Stimulated activated CD8-positive, alpha-beta memory T cell treated with anti-CD3 and anti-CD28 coated beads, Interleukin-7, amount 100 ng/mL, for 24 hours (primary cell): ENCODE measurements around the gene UAP1L1.

ENCODE experiments used
- DNase-seq: peaks from one replicate; pipeline ENCODE4 v3.0.0-alpha.2; 2020; ENCODE audit warnings: low read depth

The UAP1L1 gene

GRCh38 chr9:137097761-137098462 is 20.6 kb downstream of the UAP1L1 start:
- DNase-seq = no peak

- no peak for DNase-seq
Observed at GRCh38 chr9:137099231-137099630, 21.9 kb downstream of the UAP1L1 start.

DNA sequence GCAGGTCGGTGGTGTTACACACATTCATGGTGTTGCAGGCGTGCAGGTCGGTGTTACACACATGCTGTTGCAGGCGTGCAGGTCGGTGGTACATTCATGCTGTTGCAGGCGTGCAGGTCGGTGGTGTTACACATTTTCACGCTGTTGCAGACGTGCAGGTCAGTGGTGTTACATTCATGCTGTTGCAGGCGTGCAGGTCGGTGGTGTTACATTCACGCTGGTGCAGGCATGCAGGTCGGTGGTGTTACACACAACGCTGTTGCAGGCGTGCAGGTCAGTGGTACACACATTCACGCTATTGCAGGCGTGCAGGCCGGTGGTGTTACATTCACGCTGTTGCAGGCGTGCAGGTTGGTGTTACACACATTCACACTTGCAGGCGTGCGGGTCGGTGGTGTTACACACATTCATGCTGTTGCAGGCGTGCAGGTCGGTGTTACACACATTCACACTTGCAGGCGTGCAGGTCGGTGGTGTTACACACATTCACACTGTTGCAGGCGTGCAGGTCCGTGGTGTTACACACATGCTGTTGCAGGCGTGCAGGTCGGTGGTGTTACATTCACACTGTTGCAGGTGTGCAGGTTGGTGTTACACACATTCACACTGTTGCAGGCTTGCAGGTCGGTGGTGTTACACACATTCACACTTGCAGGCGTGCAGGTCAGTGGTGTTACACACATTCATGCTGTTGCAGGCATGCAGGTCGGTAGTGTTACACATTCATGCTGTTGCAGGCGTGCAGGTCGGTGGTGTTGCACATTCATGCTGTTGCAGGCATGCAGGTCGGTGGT is 26.1 kb downstream of the UAP1L1 start:
- DNase-seq = no peak

- DNase-seq = no peak
Observed at GRCh38 chr9:137105814-137106661, 28.7 kb downstream of the UAP1L1 start.

GRCh38 chr9:137106662-137107250 is 29.4 kb downstream of the UAP1L1 start:
- no peak for DNase-seq

DNA sequence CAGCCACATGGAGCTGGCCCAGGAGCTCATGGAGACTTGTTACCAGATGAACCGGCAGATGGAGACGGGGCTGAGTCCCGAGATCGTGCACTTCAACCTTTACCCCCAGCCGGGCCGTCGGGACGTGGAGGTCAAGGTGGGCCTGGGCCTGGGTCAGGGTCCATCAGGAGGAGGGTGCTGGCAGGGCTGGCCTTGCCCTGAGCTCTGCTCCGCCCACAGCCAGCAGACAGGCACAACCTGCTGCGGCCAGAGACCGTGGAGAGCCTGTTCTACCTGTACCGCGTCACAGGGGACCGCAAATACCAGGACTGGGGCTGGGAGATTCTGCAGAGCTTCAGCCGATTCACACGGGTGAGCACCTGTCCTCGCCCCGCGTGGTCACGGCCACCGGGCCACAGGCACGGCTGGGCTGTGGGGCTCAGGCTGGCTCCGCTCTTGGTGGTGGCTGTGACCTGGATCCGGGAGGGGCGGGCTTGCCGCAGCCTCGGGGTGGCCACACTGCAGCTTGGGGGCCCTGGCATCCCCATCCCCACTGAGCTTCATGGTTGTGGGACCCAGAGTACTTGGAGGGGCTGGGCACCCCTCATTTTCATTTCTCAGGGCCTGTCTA is 30.1 kb downstream of the UAP1L1 start:
- DNase-seq = no peak

DNA sequence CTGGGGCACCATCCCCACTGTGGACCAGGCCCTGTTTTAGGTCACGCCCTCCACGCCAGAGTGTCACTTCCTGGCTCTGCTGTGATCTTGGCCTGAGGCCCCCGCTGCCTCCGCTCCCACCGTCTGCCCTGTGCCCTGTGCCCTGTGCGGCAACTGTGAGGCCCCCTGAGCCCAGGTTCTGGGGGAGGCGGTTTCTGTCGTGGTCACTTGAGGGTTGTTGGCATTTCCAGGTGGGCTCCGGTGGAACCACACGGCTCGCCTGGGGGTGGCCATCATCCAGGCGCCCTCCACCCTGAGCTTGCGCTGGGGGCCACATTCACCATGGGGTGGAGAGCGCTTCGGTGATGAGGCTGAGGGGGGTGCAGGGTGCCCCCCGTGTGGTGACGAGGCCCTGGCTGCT is 30.7 kb downstream of the UAP1L1 start:
- DNase-seq = no peak

- DNase-seq = no peak
Observed at GRCh38 chr9:137108608-137109249, 31.4 kb downstream of the UAP1L1 start.

- DNase-seq = no peak
Observed at GRCh38 chr9:137109250-137110146, 32.2 kb downstream of the UAP1L1 start.

GRCh38 chr9:137110147-137110910 is 33.0 kb downstream of the UAP1L1 start:
- no peak for DNase-seq

DNA sequence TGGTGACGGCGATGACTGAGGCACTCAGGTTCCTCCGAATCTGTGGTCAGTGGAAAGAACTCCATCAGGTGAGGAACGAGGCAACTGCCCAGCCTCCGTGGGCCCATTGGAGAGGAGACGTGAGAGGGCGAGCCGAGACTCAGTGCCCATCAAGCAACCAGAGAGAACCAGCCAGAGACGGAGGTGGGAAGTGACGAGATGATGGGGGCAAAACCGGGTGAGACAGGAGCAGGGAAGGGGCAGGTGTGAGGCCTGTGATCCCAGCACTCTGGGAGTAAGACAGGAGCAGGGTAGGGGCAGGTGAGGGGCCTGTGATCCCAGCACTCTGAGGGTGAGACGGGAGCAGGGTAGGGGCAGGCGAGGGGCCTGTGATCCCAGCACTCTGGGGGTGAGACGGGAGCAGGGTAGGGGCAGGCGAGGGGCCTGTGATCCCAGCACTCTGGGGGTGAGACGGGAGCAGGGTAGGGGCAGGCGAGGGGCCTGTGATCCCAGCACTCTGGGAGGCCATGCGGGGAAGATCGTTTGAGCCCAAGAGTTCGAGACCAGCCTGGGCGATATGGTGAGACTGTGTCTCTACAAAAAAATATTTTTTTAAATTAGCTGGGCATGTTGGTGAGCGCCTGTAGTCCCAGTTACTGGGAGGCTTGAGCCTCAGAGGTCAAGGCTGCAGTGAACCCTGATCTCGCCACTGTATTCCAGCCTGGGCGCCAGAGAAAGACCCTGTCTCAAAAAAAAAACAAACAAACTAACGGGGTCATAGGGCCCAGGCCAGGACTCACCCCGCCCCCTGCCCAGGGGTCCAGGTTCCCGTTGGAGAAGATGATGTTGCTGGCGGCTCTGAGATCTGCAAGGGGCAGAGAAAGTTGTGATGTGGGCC is 33.8 kb downstream of the UAP1L1 start:
- DNase-seq = no peak

DNA sequence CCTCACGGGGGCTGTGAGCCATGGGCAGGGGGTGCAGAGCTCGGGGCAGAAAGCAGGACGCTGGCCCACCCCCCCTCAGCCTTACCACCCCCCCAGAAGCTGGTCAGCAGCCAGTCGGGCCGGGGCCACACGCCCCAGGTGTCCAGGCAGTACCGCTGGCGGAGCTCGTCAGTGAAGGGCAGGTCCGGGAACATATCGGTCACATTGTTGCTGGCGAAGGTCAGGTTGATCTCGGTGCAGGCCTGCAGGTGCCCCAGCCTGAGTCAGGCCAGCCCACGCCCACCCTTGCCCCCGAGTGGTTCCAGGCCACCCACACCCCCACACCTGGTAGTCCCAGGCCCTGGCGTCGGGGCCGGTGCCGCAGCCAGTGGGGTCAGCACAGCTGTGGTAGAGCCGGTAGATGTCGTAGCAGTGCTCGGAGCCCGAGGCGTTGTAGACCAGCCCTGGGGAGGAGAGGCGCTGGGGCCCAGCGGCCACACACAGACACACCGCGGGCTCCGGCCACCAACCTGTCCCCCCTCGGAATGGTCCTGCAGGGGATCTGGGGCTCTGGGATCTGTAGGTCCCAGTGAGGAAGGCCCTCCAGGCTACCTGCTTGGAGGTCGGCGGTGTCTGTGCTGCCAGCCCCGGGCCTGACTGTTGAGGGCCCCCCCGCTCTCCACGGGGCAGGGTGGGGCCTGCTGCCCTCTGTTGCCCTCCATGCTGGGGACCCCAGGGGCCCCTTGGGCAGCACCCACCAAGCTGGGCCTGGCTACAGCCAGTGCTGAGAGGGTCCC is 34.7 kb downstream of the UAP1L1 start:
- no peak for DNase-seq

DNA sequence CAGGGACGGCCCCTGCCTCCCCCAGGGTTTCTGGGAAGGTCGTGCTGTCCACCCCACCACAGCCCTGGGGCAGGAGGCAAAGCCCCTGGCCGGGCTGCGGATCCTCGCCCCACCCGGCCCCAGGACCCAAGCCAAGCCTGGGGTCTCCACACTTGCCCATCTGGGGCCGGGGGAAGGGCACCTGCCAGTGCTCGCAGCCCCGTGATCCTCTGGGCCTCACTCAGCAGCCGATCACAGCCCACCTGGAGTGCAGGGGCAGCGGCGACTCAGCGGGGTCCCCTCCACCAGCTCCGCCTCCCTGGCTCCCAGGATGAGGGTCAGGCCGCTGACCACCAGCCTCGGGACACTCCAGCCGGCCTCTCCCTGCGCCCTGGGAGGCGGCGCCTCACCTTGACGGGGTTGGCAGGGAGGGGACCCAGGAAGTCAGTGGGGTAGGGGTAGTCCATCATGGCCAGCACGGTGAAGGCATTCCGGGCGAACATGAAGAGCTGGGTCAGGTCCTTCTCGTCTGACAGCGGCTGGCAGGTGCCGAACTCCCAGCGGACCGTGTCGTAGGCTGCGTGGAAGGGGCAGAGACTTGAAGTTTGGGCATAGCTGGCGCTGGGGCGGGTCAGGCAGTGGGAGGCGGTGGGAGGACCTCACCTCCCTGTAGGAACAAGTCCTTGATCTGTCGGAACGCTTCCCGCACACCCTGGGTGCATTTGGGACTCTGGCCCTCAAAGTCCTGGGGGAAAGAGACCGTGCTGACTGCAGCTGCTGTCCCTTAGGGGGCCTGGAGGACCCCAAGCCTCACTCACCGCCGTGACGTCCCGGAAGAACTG is 35.5 kb downstream of the UAP1L1 start:
- DNase-seq = no peak

DNA sequence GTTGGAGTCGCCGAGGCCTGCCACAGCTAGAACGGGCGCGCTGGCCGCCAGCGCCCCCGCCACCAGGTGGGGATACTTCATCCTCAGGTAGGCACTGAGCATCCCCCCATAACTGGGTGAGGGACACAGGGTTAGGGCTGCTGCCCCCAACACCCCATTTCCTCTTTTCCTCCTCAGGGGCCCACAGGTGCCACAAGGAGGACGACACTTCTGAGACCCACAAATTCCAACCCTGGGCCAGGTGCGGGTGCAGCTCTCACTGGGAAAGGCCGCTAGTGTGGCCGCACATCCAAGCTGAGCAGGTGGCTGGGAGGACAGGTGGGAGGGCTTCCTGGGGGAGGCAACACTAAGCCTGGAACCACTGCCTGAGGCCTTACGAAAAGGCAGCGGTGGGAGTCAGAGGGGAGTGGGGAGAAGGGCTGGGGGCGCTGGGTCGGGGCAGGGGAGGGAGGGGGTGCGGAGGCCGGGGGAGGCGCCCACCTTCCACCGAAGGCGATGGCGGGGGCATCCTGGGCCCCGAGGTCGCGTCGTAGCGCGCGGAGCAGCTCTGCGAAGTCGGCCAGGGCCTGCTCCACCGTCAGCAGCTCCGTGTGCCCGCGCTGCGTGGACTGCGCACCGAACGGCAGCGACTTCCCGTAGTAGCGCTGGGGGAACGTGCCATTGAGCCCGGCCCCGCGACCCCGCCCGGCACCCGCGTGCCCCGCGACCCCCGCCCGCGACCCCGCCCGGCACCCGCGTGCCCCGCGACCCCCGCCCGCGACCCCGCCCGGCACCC is 36.3 kb downstream of the UAP1L1 start:
- DNase-seq = no peak

- DNase-seq = no peak
Observed at GRCh38 chr9:137114220-137114612, 36.9 kb downstream of the UAP1L1 start.
